ENCODE data around the gene ZNRD2. TPM values are rescaled to one million over a fixed set of nuclear protein-coding genes. Genes with fewer than 3 reads are reported as not detected.
A peak's percentile ranks its signal among the peaks of the same experiment; 100 is the strongest.

Gene ZNRD2
- total and polyA plus RNA-seq, 10 of the 15 experiments (the other 5 are each of a cell fraction or from before 2014, with no cell fraction given): 7.9 to 111 (median 55.4) TPM

DNA sequence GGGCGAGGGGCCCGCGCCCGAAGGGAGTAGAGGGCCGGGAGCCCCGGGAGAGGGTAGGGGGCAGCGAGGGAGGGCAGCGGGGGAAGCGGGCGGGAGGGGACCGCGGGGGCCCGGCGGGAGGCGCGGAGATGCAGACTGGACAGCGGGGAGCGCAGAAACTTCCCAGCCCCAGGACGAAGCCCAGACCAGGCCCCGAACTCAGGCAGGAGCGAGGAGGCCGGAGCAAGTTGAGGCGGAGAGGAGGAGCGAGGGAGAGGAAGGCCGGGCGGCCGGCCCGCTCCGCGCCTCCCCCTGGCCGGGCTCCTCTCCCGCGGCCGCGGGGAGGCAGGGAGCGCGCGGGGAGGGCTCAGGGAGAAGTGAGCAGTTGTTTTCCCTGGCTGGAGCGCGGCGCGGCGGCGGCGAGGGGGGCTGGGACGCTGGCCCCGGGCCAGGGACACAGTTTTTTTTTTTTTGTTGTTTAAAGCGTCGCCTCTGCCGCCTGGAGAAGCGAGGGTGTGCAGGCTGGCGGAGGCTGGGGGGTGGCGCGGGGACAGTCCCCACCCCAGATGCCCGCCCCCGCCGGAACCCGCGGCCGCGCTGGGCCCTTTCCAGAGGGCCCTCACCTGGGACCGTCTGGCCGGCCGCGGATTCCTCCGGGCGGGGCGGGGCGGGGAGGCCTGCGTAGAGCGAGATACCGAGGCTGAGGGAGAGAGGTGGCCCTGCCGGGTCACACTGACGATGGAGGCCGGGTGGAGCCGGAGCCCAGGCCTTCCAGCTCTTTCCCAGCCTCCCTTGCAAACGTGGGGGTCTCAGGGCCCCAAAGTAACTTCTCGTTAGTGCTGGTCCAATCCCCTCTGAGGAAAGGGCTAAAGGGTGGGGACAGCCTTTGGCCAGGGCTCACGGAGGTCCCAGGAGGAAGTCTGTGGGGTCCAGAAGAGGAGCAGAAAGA, 12.0 kb upstream of the ZNRD2 start, which contains the start of gene LTBP3:
LTBP3 (minus strand) TSS at position 358 of the 928 bp plus-strand sequence. CDS start 400 bp downstream, outside the sequence.
- ChIA-PET CTCF (interaction anchor here (0.6 to 2.0 kb wide), 2 partner anchors 17 kb away, joined by 3 to 6 read pairs; no protein-coding TSS in a partner anchor), SMC1A (ENCODE audit: uncharacterized antibody, unreplicated experiment) (no interaction called here), POLR2A (no interaction called here), RAD21 (ENCODE audit: unreplicated experiment) (interaction anchor here (1.1 kb wide), 1 partner anchor 12 kb away, joined by 3 read pairs; the partner anchor contains the start of gene ZNRD2)
- H3K27ac ChIP-seq (ENCODE audit: control insufficient read depth, insufficient read depth): no peak within 1 kb of the TSS
- DNase-seq (ENCODE audit: low read depth, low spot score) (no peak), FAIRE-seq (no peak), ATAC-seq (peak; percentile 79)
- in situ Hi-C loops (cut with MboI) (no loop called here), intact Hi-C loops (cut with micrococcal nuclease; ENCODE audit: unreplicated experiment) (no loop called here)
- peak within 1 kb of the TSS; percentile 35 for H2AFZ ChIP-seq (ENCODE audit: control insufficient read depth, low read depth, low read length)
- no peaks in the 10 kb centered on the region for H3K36me3 ChIP-seq (ENCODE audit: control insufficient read depth in 2 of 2, insufficient read depth in 2 of 2, low read length in 1 of 2)
- peak within 1 kb of the TSS; percentile 89 for H3K4me2 ChIP-seq (ENCODE audit: control insufficient read depth, insufficient read depth)
- peak within 1 kb of the TSS; percentile 64; the same call in 1 of the 2 replicates for H3K4me3 ChIP-seq
- H3K79me2 ChIP-seq (ENCODE audit: control insufficient read depth, insufficient read depth, low read length): no peaks in the 10 kb centered on the region
- WGBS (ENCODE audit: insufficient coverage, insufficient replicate concordance, low lambda C conversion rate, missing lambda C conversion rate): 1% methylated on average over 24 of the region's 79 CpGs
- H4K20me1 ChIP-seq (ENCODE audit: control insufficient read depth, insufficient read depth): no peaks in the 10 kb centered on the region
- TF ChIP-seq SUZ12 (IDR thresholded peaks at IDR 0.05; ENCODE audit: unreplicated experiment) (peak; percentile 32), KDM1A (IDR thresholded peaks at IDR 0.05; ENCODE audit: borderline replicate concordance) (no peak), ZNF384 (IDR thresholded peaks at IDR 0.05; ENCODE audit: borderline replicate concordance, low read depth, low read length) (peak; percentile 51)
- no peaks in the 10 kb centered on the region; a peak in 2 of 4 replicates for H3K27me3 ChIP-seq (replicated peaks in 1 of 2; ENCODE audit: control insufficient read depth in 2 of 2, insufficient read depth in 2 of 2, low read length in 1 of 2)
- no peaks in the 10 kb centered on the region for H3K9me3 ChIP-seq (replicated peaks; ENCODE audit: control insufficient read depth, insufficient read depth, low read length)
- H3K9ac ChIP-seq (ENCODE audit: control insufficient read depth, insufficient read depth, low read length): no peak within 1 kb of the TSS; the same call in 1 of the 2 replicates
- BruUV-seq (replicated peaks): no TSS peak
- H3K4me1 ChIP-seq (ENCODE audit: control insufficient read depth, insufficient read depth, low read length): no peaks in the 10 kb centered on the region

DNA sequence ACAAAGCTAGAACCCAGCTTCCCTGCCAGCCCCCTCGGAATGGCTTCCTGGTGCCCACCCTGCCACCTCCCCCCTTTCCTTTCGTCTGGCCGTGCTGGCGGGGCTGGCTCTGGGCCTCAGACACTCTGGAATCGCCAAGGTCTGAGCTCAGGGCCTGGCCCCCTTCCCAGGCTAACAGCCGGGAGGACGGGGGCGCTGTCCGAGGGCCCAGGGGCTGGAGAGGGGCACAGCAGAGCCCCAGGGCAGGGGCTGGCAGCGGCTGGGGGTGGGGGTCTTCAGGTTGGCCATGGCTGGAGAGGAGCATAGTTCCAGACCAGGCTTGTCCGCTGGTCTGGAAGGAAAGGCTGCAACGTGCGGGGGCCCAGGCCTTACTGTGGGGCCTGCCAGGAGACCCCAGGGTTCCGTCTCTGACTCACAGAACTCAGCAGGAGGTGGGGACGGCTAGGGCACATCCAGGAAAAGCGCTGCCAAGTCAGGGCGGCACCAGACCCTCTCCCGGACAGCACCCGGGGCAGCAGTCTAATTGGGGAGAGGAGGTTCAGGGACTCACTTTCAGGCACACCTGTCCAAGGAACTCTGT, 11.3 kb upstream of the ZNRD2 start:
- FAIRE-seq (no peak), DNase-seq (ENCODE audit: low read depth, low spot score) (no peak), ATAC-seq (no peak)
- ChIA-PET CTCF (interaction anchor here (1.2 to 2.0 kb wide), 2 partner anchors 17 to 19 kb away, joined by 3 to 6 read pairs; no protein-coding TSS in a partner anchor), SMC1A (ENCODE audit: uncharacterized antibody, unreplicated experiment) (no interaction called here), POLR2A (interaction anchor here (1.1 kb wide), 1 partner anchor 12 kb away, joined by 3 read pairs; the partner anchor contains the start of gene ZNRD2), RAD21 (ENCODE audit: unreplicated experiment) (interaction anchor here (1.1 kb wide), 1 partner anchor 11 kb away, joined by 3 read pairs; the partner anchor contains the start of gene ZNRD2)
- Histone ChIP-seq H3K4me2 (ENCODE audit: control insufficient read depth, insufficient read depth) (no peak overlapping the region), H3K36me3 (ENCODE audit: control insufficient read depth in 2 of 2, insufficient read depth in 2 of 2, low read length in 1 of 2) (no peaks in the 10 kb centered on the region), H3K4me3 (no peak overlapping the region), H4K20me1 (ENCODE audit: control insufficient read depth, insufficient read depth) (no peaks in the 10 kb centered on the region), H3K79me2 (ENCODE audit: control insufficient read depth, insufficient read depth, low read length) (no peaks in the 10 kb centered on the region), H3K27me3 (replicated peaks in 1 of 2; ENCODE audit: control insufficient read depth in 2 of 2, insufficient read depth in 2 of 2, low read length in 1 of 2) (no peaks in the 10 kb centered on the region; a peak in 2 of 4 replicates), H2AFZ (ENCODE audit: control insufficient read depth, low read depth, low read length) (no peak overlapping the region; the same call in 1 of the 2 replicates), H3K4me1 (ENCODE audit: control insufficient read depth, insufficient read depth, low read length) (no peaks in the 10 kb centered on the region), H3K9me3 (replicated peaks; ENCODE audit: control insufficient read depth, insufficient read depth, low read length) (no peaks in the 10 kb centered on the region), H3K27ac (ENCODE audit: control insufficient read depth, insufficient read depth) (no peak overlapping the region), H3K9ac (ENCODE audit: control insufficient read depth, insufficient read depth, low read length) (no peak overlapping the region)
- in situ Hi-C loops (cut with MboI) (no loop called here), intact Hi-C loops (cut with micrococcal nuclease; ENCODE audit: unreplicated experiment) (no loop called here)
- 70% methylated on average over 17 of the region's 19 CpGs for WGBS (ENCODE audit: insufficient coverage, insufficient replicate concordance, low lambda C conversion rate, missing lambda C conversion rate)
- TF ChIP-seq HCFC1 (IDR thresholded peaks at IDR 0.05; ENCODE audit: low read length): no peak
- no peak for TF ChIP-seq SUPT20H (IDR thresholded peaks at IDR 0.05; ENCODE audit: borderline replicate concordance, control insufficient read depth, low read depth, low read length)
- no peak for TF ChIP-seq YY1 (IDR thresholded peaks at IDR 0.05; ENCODE audit: low read depth, low read length)
- no peak for TF ChIP-seq HDAC2 (IDR thresholded peaks at IDR 0.05)
- TF ChIP-seq, protein P1, sequence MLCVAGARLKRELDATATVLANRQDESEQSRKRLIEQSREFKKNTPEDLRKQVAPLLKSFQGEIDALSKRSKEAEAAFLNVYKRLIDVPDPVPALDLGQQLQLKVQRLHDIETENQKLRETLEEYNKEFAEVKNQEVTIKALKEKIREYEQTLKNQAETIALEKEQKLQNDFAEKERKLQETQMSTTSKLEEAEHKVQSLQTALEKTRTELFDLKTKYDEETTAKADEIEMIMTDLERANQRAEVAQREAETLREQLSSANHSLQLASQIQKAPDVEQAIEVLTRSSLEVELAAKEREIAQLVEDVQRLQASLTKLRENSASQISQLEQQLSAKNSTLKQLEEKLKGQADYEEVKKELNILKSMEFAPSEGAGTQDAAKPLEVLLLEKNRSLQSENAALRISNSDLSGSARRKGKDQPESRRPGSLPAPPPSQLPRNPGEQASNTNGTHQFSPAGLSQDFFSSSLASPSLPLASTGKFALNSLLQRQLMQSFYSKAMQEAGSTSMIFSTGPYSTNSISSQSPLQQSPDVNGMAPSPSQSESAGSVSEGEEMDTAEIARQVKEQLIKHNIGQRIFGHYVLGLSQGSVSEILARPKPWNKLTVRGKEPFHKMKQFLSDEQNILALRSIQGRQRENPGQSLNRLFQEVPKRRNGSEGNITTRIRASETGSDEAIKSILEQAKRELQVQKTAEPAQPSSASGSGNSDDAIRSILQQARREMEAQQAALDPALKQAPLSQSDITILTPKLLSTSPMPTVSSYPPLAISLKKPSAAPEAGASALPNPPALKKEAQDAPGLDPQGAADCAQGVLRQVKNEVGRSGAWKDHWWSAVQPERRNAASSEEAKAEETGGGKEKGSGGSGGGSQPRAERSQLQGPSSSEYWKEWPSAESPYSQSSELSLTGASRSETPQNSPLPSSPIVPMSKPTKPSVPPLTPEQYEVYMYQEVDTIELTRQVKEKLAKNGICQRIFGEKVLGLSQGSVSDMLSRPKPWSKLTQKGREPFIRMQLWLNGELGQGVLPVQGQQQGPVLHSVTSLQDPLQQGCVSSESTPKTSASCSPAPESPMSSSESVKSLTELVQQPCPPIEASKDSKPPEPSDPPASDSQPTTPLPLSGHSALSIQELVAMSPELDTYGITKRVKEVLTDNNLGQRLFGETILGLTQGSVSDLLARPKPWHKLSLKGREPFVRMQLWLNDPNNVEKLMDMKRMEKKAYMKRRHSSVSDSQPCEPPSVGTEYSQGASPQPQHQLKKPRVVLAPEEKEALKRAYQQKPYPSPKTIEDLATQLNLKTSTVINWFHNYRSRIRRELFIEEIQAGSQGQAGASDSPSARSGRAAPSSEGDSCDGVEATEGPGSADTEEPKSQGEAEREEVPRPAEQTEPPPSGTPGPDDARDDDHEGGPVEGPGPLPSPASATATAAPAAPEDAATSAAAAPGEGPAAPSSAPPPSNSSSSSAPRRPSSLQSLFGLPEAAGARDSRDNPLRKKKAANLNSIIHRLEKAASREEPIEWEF (IDR thresholded peaks at IDR 0.05; ENCODE audit: insufficient replicate concordance, low read depth, low read length): no peak
- TF ChIP-seq STAT1 (conservative IDR thresholded peaks at IDR 0.05): no peak
- no TSS peak for BruUV-seq (replicated peaks)
